Esophagus squamous epithelium (tissue), 5 donors: ENCODE measurements around the gene CHST1. TPM values are rescaled to one million over a fixed set of nuclear protein-coding genes. Genes with fewer than 3 reads are reported as not detected.

Source experiments
- DNase-seq: peaks from one replicate; lab custom pipeline; 2025; lab: John Stamatoyannopoulos, UW
- H3K27ac ChIP-seq, 4 donors: fragments of 200-600 bp; sonication (generic); one replicate each; pipeline ENCODE4 v1.5.1; 2016 to 2019; ENCODE audit warnings: mild to moderate bottlenecking in 1 of 4
- H3K27me3 ChIP-seq, 4 donors: fragments of 200-600 bp; sonication (generic); 1 replicate in 3 of 4; 2 replicates in 1 of 4; pipeline versions ENCODE4 v1.5.1 to v1.6.0; 2017 to 2021; ENCODE audit warnings: antibody characterized with exemption in 1 of 4
- H3K36me3 ChIP-seq, 3 donors: fragments of 200-600 bp; sonication (generic); one replicate each; pipeline ENCODE4 v1.5.1; 2016 to 2019
- H3K4me1 ChIP-seq, 3 donors: fragments of 200-600 bp; sonication (generic); one replicate each; pipeline ENCODE4 v1.5.1; 2017 to 2019
- H3K4me3 ChIP-seq, 4 donors: fragments of 200-600 bp; sonication (generic); 1 replicate in 3 of 4; 2 replicates in 1 of 4; pipeline ENCODE4 v1.5.1; 2016 to 2019; ENCODE audit warnings: mild to moderate bottlenecking in 2 of 4, moderate library complexity in 1 of 4
- H3K9me3 ChIP-seq, 3 donors: fragments of 200-600 bp; sonication (generic); one replicate each; pipeline ENCODE4 v1.5.1; 2016 to 2019
- CTCF ChIP-seq, 6 experiments: fragments of 450-650 bp in 4 of 6; fragments of 200-600 bp in 2 of 6; sonication (generic) in 2 of 6; IDR thresholded peaks; one replicate each; pipeline ENCODE4 v1.5.1; 2016 to 2019; ENCODE audit warnings: antibody characterized with exemption in 6 of 6, mild to moderate bottlenecking in 4 of 6, moderate library complexity in 4 of 6
- POLR2A ChIP-seq, 4 donors: fragments of 450-650 bp; IDR thresholded peaks; one replicate each; pipeline ENCODE4 v1.6.1; 2017; ENCODE audit warnings: antibody characterized with exemption in 4 of 4, mild to moderate bottlenecking in 4 of 4, moderate library complexity in 3 of 4
- WGBS, 2 donors: methylation state at CpG; one replicate each; pipeline ENCODE4 v1.1.5; 2018; 5-methylcytosine and 5-hydroxymethylcytosine counted together
- intact Hi-C: fragments of 100-400 bp; cut with DNase I; formaldehyde crosslinking; loops from one replicate; pipeline ENCODE4 v1.15.0; 2022
- total RNA-seq, 4 donors: library from RNA; depleted of rRNA; stranded (reverse); fragments of >200 nt; gene quantifications; one replicate each; pipeline ENCODE4 v1.1.0, GENCODE V29; 2016
- donor health status: DM: yes; HTN: yes; CAD: no.

CHST1 gene
- total RNA-seq, 4 donors from 2014 or later: 0.27 to 2.7 (median 0.70) TPM

GRCh38 chr11:45615182-45615792, 50.1 kb downstream of the CHST1 start:
- Histone ChIP-seq H3K27me3 (peaks cover 0 to 32% (median 0%) of the 10 kb centered on the region in 4 donors), H3K4me1 (no peaks in the 10 kb centered on the region), H3K4me3 (no peak overlapping the region), H3K27ac (no peak overlapping the region), H3K36me3 (no peaks in the 10 kb centered on the region), H3K9me3 (peaks cover 0 to 5% (median 0%) of the 10 kb centered on the region in 3 donors)
- no peak for DNase-seq
- TF ChIP-seq CTCF (IDR thresholded peaks at IDR 0.05) (no peak), POLR2A (IDR thresholded peaks at IDR 0.05) (no peak)
- intact Hi-C loops: no loop called here
- WGBS, 2 donors: 64 to 80% methylated on average over 2 of the region's 4 CpGs

DNA sequence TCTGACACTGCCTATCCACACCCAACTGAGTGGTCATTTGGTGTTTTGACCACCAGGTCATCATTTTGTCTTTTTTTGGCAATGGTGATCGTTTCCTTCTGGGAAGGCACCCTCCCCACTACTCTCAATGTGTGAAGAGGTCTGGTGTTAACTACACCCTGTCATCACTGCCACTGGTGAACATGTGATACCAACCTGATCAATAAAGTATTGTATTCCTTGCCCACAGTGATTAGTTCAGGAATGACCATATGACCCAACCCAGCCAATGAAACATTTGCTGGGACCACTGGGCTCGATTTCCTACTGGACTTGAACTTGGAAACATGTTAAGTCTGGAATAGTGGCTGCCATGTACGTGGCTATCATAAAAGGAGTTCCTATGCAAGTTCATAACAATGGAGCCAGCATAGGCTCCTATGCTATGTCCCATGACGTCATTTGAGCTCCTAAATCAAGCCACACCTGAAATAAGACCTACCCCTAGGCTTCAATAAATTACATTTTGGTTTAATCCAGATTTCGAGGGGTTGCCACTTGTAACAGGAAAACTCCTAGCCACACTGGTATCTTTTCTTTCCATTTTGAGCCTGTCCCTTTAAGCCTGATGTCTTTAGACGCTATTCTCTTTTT, 51.1 kb downstream of the CHST1 start:
- DNase-seq: no peak
- intact Hi-C loops: no loop called here
- 41 to 43% methylated on average over 6 of the region's 6 CpGs for whole genome bisulfite sequencing, 2 donors
- no peaks in the 10 kb centered on the region for H3K36me3 ChIP-seq
- no peak overlapping the region for H3K27ac ChIP-seq
- H3K4me1 ChIP-seq: no peaks in the 10 kb centered on the region
- H3K9me3 ChIP-seq: no peaks in the 10 kb centered on the region
- peaks cover 0 to 33% (median 0%) of the 10 kb centered on the region in 4 donors for H3K27me3 ChIP-seq
- no peak for TF ChIP-seq CTCF (IDR thresholded peaks at IDR 0.05)
- TF ChIP-seq POLR2A (IDR thresholded peaks at IDR 0.05): no peak
- H3K4me3 ChIP-seq: no peak overlapping the region

DNA sequence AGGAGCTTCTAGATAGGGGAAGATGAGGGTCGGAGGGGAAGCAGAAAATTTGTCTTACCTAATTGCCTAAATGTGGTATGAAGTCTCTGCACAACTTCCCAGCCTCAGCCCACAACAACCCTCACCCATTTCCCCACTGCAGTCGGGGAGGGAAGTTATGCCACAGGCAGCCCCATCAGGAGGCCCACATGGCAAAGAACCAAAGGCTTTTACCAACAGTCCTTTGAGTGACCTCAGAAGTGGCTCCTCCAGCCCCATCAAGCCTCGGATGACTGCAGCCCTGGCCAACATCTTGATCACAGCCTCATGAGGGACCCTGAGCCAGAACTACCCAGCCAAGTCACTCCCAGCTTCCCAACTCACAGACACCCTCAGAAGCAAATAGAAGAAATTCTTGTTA, 54.8 kb downstream of the CHST1 start:
- Histone ChIP-seq H3K36me3 (no peaks in the 10 kb centered on the region), H3K9me3 (no peaks in the 10 kb centered on the region), H3K4me3 (no peak overlapping the region), H3K4me1 (no peaks in the 10 kb centered on the region), H3K27ac (no peak overlapping the region), H3K27me3 (peaks cover 0 to 36% (median 0%) of the 10 kb centered on the region in 4 donors)
- intact Hi-C loops: no loop called here
- WGBS, 2 donors: 43 to 46% methylated on average over 1 to 2 of the region's 3 CpGs
- DNase-seq: no peak
- TF ChIP-seq CTCF (IDR thresholded peaks at IDR 0.05) (no peak), POLR2A (IDR thresholded peaks at IDR 0.05) (no peak)

DNA sequence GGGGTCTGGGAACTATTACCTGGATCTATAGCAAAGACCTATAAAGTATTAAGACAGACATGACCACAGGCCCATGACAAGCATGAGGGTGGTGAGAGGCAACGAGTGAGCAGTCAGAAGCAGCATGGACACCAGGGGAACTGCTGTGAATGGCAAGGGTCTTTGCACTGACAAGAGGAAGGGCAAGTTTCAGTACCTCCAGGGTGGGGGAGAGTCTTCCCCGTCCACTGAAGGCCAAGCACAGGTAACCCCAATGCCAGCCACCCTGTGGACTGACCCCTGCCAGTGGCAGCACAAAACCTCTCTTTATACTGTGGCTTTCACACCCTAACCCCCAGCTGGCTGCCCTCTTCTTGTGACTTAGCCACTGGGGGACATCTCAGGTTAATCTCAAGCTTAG, 55.5 kb downstream of the CHST1 start:
- Histone ChIP-seq H3K4me3 (no peak overlapping the region), H3K27ac (no peak overlapping the region), H3K4me1 (no peaks in the 10 kb centered on the region), H3K9me3 (no peaks in the 10 kb centered on the region), H3K36me3 (no peaks in the 10 kb centered on the region), H3K27me3 (peaks cover 0 to 40% (median 0%) of the 10 kb centered on the region in 4 donors)
- 18 to 25% methylated on average over 2 of the region's 2 CpGs for WGBS, 2 donors
- intact Hi-C loops: no loop called here
- TF ChIP-seq POLR2A (IDR thresholded peaks at IDR 0.05) (no peak), CTCF (IDR thresholded peaks at IDR 0.05) (no peak)
- no peak for DNase-seq

DNA sequence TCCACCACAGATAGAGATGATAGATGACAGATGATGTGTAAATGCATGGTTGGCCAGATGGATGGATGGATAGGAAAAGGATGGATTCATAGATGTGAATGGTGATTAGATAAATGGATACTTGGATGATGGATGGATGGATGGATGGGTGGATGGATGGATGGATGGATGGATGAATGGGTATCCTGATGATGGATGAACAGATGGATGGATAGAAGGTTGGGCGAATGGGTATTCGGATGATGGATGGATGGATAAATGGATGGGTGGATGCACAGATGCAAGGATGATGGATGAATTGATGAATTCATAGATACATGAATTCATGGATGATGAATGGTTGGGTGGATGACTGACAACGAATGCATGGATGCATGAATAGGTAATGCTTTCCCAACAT, 56.1 kb downstream of the CHST1 start:
- H3K36me3 ChIP-seq: no peaks in the 10 kb centered on the region
- TF ChIP-seq POLR2A (IDR thresholded peaks at IDR 0.05): no peak
- no peak for TF ChIP-seq CTCF (IDR thresholded peaks at IDR 0.05)
- 73 to 85% methylated on average over 3 of the region's 3 CpGs for WGBS, 2 donors
- no peak overlapping the region for H3K4me3 ChIP-seq
- no peak overlapping the region for H3K27ac ChIP-seq
- intact Hi-C loops: no loop called here
- no peaks in the 10 kb centered on the region for H3K9me3 ChIP-seq
- peaks cover 0 to 43% (median 0%) of the 10 kb centered on the region in 4 donors for H3K27me3 ChIP-seq
- DNase-seq: no peak
- no peaks in the 10 kb centered on the region for H3K4me1 ChIP-seq
